Transverse colon (tissue), 3 donors: ENCODE data around the gene SLC25A13.

ENCODE experiments used
- POLR2A ChIP-seq: fragments of 450-650 bp; IDR thresholded peaks from one replicate; pipeline ENCODE4 v1.6.1; 2016; ENCODE audit warnings: antibody characterized with exemption, mild to moderate bottlenecking, moderate library complexity
- TF ChIP-seq, protein P1 (sequence below), 5 experiments: fragments of 200-600 bp in 3 of 5; fragments of 450-650 bp in 2 of 5; sonication (generic) in 3 of 5; IDR thresholded peaks; 1 replicate in 2 of 5; 2 replicates in 3 of 5; pipeline ENCODE4 v1.5.1; 2016 to 2017; ENCODE audit warnings: antibody characterized with exemption in 5 of 5, inconsistent platforms in 3 of 5, mild to moderate bottlenecking in 2 of 5, moderate library complexity in 1 of 5

DNA sequence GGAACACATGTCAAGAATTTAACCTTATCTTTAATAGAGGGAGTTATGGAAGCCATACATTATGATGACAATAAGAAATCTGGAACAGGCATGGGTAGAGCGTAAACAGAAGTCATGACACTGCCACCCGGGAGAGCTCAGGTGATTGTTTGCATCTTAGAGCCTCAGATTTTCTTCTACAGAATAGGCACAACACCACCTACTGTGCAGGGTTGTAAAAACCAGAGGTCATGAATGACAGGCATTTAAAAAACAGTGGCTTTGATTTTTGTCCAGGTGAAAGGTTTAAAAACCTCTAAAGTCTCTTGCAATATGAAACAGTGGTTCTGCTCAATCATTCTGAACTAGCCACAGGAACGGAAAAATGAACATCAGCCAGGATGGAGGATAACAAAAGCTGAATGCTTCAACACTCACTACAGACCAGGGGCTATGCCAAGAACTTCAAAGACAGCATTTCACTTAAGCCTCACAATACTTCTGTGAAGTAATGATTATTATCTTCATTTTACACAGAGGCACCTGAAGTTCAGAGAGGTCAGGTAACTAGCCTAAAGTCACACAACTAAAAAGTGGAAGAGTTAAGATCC, 123.8 kb downstream of the SLC25A13 start:
- TF ChIP-seq, protein P1, sequence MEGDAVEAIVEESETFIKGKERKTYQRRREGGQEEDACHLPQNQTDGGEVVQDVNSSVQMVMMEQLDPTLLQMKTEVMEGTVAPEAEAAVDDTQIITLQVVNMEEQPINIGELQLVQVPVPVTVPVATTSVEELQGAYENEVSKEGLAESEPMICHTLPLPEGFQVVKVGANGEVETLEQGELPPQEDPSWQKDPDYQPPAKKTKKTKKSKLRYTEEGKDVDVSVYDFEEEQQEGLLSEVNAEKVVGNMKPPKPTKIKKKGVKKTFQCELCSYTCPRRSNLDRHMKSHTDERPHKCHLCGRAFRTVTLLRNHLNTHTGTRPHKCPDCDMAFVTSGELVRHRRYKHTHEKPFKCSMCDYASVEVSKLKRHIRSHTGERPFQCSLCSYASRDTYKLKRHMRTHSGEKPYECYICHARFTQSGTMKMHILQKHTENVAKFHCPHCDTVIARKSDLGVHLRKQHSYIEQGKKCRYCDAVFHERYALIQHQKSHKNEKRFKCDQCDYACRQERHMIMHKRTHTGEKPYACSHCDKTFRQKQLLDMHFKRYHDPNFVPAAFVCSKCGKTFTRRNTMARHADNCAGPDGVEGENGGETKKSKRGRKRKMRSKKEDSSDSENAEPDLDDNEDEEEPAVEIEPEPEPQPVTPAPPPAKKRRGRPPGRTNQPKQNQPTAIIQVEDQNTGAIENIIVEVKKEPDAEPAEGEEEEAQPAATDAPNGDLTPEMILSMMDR (IDR thresholded peaks at IDR 0.05), result no peak
- TF ChIP-seq POLR2A, result no peak
